H1 (cell line): Measurements from ENCODE around the gene PEAK1. TPM values are rescaled to one million over a fixed set of nuclear protein-coding genes. Genes with fewer than 3 reads are reported as not detected.

Experiments used
- MAFK ChIP-seq: IDR thresholded peaks from 2 replicates; pipeline ENCODE4 v1.6.1; 2012; ENCODE audit warnings: low read depth, mild to moderate bottlenecking, improper control_type of control experiment, low read length
- polyA plus RNA-seq, 7 experiments: library from polyadenylated mRNA; depleted of rRNA in 3 of 7; stranded (reverse) in 5 of 7; unstranded in 2 of 7; fragments of >200 nt in 5 of 7; fragments of 200-250 nt in 2 of 7; gene quantifications; 1 replicate in 5 of 7; 2 replicates in 1 of 7; 4 replicates in 1 of 7; pipeline versions ENCODE4 v1.2.1 to v1.2.3, GENCODE V29; 2011 to 2013; ENCODE audit warnings: missing spikeins in 2 of 7, mixed read lengths in 2 of 7
- total RNA-seq: library from RNA; stranded (reverse); fragmentation: NEBNext Ultra II Directional; extraction: Animal tissue kit (Norgen Biotek cat#: 25700); gene quantifications from 2 replicates; pipeline ENCODE4 v1.2.1, GENCODE V29; 2021

Gene PEAK1
- total and polyA plus RNA-seq, 2 of the 8 experiments (the other 6 are each of a cell fraction or from before 2014, with no cell fraction given) = 8.8 to 44.8 TPM

- no peak for TF ChIP-seq MAFK
These were observed 46.6 kb upstream of the PEAK1 start (continued) for GRCh38 chr15:77466521-77466920.
